Ascending aorta (tissue), 2 donors: Measurements from ENCODE around the gene LYRM1. TPM values are rescaled to one million over a fixed set of nuclear protein-coding genes. Genes with fewer than 3 reads are reported as not detected.

ENCODE experiments used
- DNase-seq, 2 donors: peaks; one replicate each; pipeline ENCODE4 v3.0.0-alpha.2; 2019; ENCODE audit warnings: low spot score in 2 of 2
- H3K27ac ChIP-seq, 2 donors: fragments of 200-600 bp; sonication (generic); one replicate each; pipeline ENCODE4 v1.5.1; 2016 to 2017; ENCODE audit warnings: mild to moderate bottlenecking in 1 of 2
- H3K27me3 ChIP-seq: fragments of 200-600 bp; sonication (generic); one replicate; pipeline ENCODE4 v1.5.1; 2017
- H3K36me3 ChIP-seq, 2 donors: fragments of 200-600 bp; sonication (generic); one replicate each; pipeline ENCODE4 v1.5.1; 2016
- H3K4me1 ChIP-seq, 2 donors: fragments of 200-600 bp; sonication (generic); one replicate each; pipeline ENCODE4 v1.5.1; 2016 to 2017; ENCODE audit warnings: mild to moderate bottlenecking in 1 of 2
- H3K4me3 ChIP-seq, 2 donors: fragments of 200-600 bp; sonication (generic); one replicate each; pipeline ENCODE4 v1.5.1; 2016 to 2017; ENCODE audit warnings: mild to moderate bottlenecking in 1 of 2
- H3K9me3 ChIP-seq, 2 donors: fragments of 200-600 bp; sonication (generic); one replicate each; pipeline ENCODE4 v1.5.1; 2016
- CTCF ChIP-seq, 3 experiments: fragments of 200-600 bp in 2 of 3; fragments of 450-650 bp in 1 of 3; sonication (generic) in 2 of 3; IDR thresholded peaks; one replicate each; pipeline ENCODE4 v1.5.1; 2016 to 2019; ENCODE audit warnings: antibody characterized with exemption in 3 of 3, mild to moderate bottlenecking in 1 of 3, moderate library complexity in 1 of 3
- intact Hi-C: fragments of 100-400 bp; cut with DNase I; formaldehyde crosslinking; loops from one replicate; pipeline ENCODE4 v1.15.1; 2023
- total RNA-seq: library from RNA; depleted of rRNA; stranded (reverse); fragments of >200 nt; gene quantifications from one replicate; pipeline ENCODE4 v1.1.0, GENCODE V29; 2016

LYRM1 gene
- total RNA-seq, 1 donor from 2014 or later: 3.9 TPM

- H3K4me3 ChIP-seq: no peak overlapping the region
- no peak for DNase-seq
- intact Hi-C loops: no loop called here
- peaks cover 0 to 22% of the 10 kb centered on the region in 2 donors for H3K4me1 ChIP-seq
- H3K27ac ChIP-seq: peak overlapping the region; percentile 26 to 51
- H3K9me3 ChIP-seq: no peaks in the 10 kb centered on the region
- no peaks in the 10 kb centered on the region for H3K27me3 ChIP-seq
- TF ChIP-seq CTCF (IDR thresholded peaks at IDR 0.05): no peak
- peaks cover 0 to 5% of the 10 kb centered on the region in 2 donors for H3K36me3 ChIP-seq
These were observed 13.4 kb upstream of the LYRM1 start for GRCh38 chr16:20887207-20887606.

- intact Hi-C loops: no loop called here
- H3K4me1 ChIP-seq: peaks cover 0 to 15% of the 10 kb centered on the region in 2 donors
- H3K4me3 ChIP-seq: no peak overlapping the region
- H3K36me3 ChIP-seq: peaks cover 8 to 22% of the 10 kb centered on the region in 2 donors
- no peak for TF ChIP-seq CTCF (IDR thresholded peaks at IDR 0.05)
- DNase-seq: no peak
- no peak overlapping the region for H3K27ac ChIP-seq
- no peaks in the 10 kb centered on the region for H3K9me3 ChIP-seq
- no peaks in the 10 kb centered on the region for H3K27me3 ChIP-seq
These were observed 10.8 kb upstream of the LYRM1 start for GRCh38 chr16:20889625-20890275.

GRCh38 chr16:20894388-20894787 lies 6.2 kb upstream of the LYRM1 start:
- peaks cover 2 to 27% of the 10 kb centered on the region in 2 donors for H3K4me1 ChIP-seq
- no peak overlapping the region for H3K27ac ChIP-seq
- TF ChIP-seq CTCF (IDR thresholded peaks at IDR 0.05): no peak
- intact Hi-C loops: no loop called here
- H3K36me3 ChIP-seq: peaks cover 11 to 46% of the 10 kb centered on the region in 2 donors
- DNase-seq: no peak
- H3K27me3 ChIP-seq: no peaks in the 10 kb centered on the region
- no peak overlapping the region for H3K4me3 ChIP-seq
- H3K9me3 ChIP-seq: no peaks in the 10 kb centered on the region

- TF ChIP-seq CTCF (IDR thresholded peaks at IDR 0.05): no peak
- DNase-seq: no peak
- Histone ChIP-seq H3K27me3 (no peaks in the 10 kb centered on the region), H3K27ac (peak overlapping the region; percentile 96 to 100), H3K36me3 (peaks cover 11 to 40% of the 10 kb centered on the region in 2 donors), H3K9me3 (no peaks in the 10 kb centered on the region), H3K4me1 (peaks cover 2 to 28% of the 10 kb centered on the region in 2 donors), H3K4me3 (peak overlapping the region; percentile 24 to 93)
- intact Hi-C loops: loop anchor here (5.0 kb wide), 1 partner anchor 1055 kb away; the partner anchor contains the start of gene UQCRC2
These were observed 3.2 kb upstream of the LYRM1 start for GRCh38 chr16:20897253-20897897.

GRCh38 chr16:20897922-20898321 lies 2.6 kb upstream of the LYRM1 start:
- peaks cover 11 to 40% of the 10 kb centered on the region in 2 donors for H3K36me3 ChIP-seq
- peak overlapping the region; percentile 80 to 93 for H3K4me3 ChIP-seq
- peak in 1 of 2 donors; percentile 54 for DNase-seq
- H3K27me3 ChIP-seq: no peaks in the 10 kb centered on the region
- H3K4me1 ChIP-seq: peaks cover 2 to 34% of the 10 kb centered on the region in 2 donors
- no peak for TF ChIP-seq CTCF (IDR thresholded peaks at IDR 0.05)
- no peaks in the 10 kb centered on the region for H3K9me3 ChIP-seq
- intact Hi-C loops: loop anchor here (5.0 kb wide), 1 partner anchor 1054 kb away; the partner anchor contains the start of gene UQCRC2
- H3K27ac ChIP-seq: peak overlapping the region; percentile 96 to 100
